ENCODE data around the gene EXOSC10.
"Not testable (repeated sequence)": the region's sequence is repeated elsewhere in the genome, so short reads cannot be mapped to it uniquely, and the experiment has no call there.

Gene EXOSC10

GRCh38 chr1:11109047-11109760 lies 9.5 kb upstream of the EXOSC10 start:
- FAIRE-seq (no peak), DNase-seq (ENCODE audit: low spot score) (no peak)

DNA sequence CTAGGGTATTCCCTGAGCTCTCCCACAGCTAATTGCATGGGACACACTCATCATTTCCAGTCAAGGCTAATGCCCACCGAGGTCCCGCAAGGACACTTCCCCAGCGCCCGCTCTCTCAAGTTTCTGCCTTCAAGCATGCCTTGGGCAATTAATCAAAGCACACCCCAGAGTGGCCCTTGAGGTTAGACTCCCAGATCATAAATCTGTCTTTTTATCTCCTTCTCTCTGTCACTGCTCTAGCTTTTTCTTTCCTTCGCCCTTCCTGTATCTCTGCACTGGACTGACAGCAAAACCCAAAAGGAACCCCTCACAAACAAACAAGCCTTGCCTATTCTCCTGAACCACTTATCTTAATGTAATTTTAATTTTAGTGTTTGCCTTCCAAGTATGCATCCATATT lies 7.9 kb upstream of the EXOSC10 start:
- no peak for DNase-seq (ENCODE audit: low spot score)
- no peak for FAIRE-seq

DNA sequence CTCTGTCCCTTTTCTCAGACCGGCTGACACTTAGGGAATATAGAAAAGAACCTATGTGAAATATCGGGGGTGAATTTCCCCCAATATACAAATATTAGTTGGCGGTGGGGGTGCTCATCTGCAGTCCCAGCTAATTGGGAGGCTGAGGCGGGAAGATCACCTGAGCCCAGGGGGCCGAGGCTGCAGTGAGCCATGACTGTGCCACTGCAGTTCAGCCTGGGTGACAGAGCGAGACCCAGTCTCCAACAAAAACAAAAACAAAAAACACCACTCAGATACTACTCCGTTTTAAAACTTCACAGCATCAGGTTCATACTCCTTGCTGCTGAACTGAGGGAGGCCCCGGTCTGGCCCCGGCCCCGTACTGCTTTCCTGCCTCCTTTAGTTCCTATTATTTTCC lies 5.9 kb upstream of the EXOSC10 start:
- no peak for DNase-seq (ENCODE audit: low spot score)
- no peak for FAIRE-seq

DNA sequence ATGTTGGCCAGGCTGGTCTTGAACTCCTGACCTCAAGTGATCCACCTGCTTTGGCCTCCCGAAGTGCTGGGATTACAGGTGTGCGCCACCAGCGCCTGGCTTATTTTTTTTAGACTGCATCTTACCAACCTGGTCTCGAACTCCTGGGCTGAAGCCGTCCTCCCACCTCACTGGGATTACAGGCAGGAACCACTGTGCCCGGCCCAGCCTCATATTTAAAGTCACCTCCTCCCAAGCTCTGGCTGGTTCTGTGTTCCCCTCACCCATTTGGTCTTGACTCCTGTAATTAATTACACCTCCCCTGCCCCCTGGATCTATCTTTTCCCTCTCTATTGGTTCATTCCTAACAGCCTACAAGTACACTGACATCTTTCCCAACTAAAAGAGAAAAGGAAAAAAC lies 1.7 kb upstream of the EXOSC10 start:
- no peak for DNase-seq (ENCODE audit: low spot score)
- FAIRE-seq, result no peak

GRCh38 chr1:11100806-11101205 lies 1.1 kb upstream of the EXOSC10 start:
- FAIRE-seq, result not testable (repeated sequence)

DNA sequence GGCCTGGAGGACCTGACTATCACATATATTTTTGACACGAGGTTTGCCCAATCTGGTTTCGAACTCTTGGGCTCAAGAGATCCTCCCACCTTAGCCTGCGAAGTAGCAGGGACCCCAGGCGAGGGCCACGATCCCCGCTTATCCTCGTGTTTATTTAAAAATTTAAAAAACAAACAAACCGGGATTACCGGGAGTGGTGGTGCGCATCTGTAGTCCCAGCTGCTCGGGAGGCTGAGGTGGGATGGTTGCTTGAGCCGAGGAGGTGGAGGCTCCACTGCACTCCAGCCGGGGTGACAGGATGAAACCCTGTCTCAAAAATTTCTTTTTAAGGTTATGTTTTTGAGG lies 452 bp upstream of the EXOSC10 start:
- DNase-seq (ENCODE audit: low spot score) (no peak), FAIRE-seq (no peak)

More at GRCh38 chr1:11100806-11101205, 1.1 kb upstream of the EXOSC10 start:
- not testable (repeated sequence) for DNase-seq (ENCODE audit: low spot score)

GRCh38 chr1:11098931-11099309 lies 749 bp downstream of the EXOSC10 start:
- DNase-seq (ENCODE audit: low spot score) (no peak), FAIRE-seq (no peak)

GRCh38 chr1:11083784-11084183 lies 15.9 kb downstream of the EXOSC10 start:
- FAIRE-seq; DNase-seq (ENCODE audit: low spot score): not testable (repeated sequence)

- FAIRE-seq, result no peak
- no peak for DNase-seq (ENCODE audit: low spot score)
Observed at GRCh38 chr1:11080931-11081330, 18.7 kb downstream of the EXOSC10 start.

DNA sequence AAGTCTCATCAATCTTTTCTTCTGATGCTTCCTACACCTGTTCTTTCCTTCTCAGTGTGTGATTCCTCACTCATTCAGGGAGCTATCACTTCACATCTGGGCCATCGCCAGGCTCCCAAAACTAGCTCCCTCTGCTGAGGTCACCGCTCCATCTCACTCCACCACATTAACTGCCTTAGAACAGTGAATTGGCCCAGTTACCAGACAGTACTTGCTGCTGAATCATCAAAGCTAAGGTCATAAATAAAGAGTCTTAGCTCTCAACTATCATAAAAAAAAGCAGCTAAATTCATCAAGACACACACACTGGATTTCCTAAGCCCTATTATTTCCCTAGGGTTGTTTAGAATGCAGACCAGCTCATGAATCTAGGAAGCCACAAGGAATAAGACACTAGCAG lies 21.0 kb downstream of the EXOSC10 start:
- FAIRE-seq (no peak), DNase-seq (ENCODE audit: low spot score) (no peak)

DNA sequence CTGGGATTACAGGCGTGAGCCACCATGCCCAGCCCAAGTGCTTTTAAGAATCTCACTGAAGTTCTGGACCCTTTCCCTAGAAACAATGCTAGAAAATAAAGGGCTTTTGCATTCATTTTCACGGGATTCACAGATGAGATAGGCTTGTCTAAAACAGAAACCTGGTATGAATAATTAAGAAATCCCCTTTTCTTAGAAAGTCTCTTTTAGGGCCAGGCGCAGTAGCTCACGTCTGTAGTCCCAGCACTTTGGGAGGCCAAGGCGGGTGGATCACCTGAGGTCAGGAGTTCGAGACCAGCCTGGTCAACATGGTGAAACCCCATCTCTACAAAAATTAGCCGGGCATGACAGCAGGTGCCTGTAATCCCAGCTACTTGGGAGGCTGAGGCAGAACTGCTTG lies 26.3 kb downstream of the EXOSC10 start:
- not testable (repeated sequence) for DNase-seq (ENCODE audit: low spot score); FAIRE-seq

DNA sequence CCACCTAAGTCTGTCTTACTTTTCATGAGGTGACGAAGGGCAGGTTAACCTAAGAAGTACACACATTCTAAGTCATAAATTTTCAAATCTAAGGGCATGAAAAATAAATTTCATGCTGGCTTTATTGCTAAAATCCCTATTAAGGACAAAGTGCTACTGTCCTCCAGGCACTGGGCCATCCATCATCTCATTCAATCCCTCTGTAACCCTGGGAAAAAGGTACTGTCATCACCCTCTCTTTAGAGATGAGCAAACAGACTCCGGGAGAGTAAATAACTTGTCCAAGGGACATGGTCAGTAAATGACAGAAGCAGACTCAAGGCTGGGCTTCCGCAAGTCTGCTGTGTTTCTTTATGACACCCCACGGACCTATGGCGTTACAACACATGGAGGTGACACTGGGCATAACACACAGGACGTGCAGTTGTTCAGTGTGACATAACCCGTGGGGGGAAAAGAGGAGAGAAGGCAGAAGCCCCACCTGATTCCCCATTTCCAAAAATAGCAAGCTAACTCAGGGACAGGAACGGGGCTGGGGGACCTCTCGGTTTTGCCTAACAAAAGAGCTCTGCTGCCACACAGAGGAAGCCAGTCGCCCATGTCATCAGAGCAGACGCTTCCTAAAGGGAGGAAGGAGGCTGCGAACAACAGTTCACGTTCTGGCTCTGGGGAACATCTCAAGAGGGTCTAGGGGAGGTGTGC lies 27.3 kb downstream of the EXOSC10 start:
- DNase-seq (ENCODE audit: low spot score) (no peak), FAIRE-seq (no peak)

DNA sequence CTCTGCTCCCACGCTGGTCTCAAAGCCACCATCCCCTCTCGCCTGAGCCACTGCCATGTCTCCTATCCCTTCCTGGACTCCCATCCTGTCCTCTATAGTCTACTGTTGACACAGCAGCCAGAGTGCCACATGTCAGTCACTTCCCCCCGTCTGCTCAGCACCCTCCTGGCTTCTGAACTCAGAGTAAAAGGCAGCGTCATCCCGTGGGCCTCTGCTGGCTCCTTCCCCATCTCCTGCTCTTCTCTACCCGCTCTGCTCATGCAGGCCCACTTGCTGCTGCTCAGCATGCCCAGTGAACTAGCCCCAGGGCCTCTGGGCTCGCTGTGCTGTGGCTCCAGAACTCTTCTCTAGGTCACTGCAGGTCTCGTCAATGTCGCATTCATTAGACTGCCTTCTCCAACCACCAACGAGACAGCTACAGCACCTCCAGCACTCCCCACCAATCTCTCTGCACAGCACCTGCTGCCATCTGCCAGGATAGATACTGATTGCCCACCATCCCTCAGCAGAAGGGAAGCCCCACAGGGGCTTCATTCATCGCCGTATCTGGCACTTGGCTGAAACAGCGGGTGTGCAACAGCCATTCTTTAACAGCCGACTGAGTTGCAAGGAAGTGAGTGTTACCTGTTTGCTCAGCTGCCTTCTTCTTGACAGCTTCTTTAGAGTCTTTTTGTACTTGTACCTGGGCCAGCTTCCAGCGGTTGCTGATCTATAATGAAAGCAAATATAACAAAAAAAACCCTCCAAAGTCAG lies 28.0 kb downstream of the EXOSC10 start:
- FAIRE-seq (no peak), DNase-seq (ENCODE audit: low spot score) (no peak)

- FAIRE-seq, result no peak
- DNase-seq (ENCODE audit: low spot score), result no peak
Observed at GRCh38 chr1:11070876-11071275, 28.8 kb downstream of the EXOSC10 start.

DNA sequence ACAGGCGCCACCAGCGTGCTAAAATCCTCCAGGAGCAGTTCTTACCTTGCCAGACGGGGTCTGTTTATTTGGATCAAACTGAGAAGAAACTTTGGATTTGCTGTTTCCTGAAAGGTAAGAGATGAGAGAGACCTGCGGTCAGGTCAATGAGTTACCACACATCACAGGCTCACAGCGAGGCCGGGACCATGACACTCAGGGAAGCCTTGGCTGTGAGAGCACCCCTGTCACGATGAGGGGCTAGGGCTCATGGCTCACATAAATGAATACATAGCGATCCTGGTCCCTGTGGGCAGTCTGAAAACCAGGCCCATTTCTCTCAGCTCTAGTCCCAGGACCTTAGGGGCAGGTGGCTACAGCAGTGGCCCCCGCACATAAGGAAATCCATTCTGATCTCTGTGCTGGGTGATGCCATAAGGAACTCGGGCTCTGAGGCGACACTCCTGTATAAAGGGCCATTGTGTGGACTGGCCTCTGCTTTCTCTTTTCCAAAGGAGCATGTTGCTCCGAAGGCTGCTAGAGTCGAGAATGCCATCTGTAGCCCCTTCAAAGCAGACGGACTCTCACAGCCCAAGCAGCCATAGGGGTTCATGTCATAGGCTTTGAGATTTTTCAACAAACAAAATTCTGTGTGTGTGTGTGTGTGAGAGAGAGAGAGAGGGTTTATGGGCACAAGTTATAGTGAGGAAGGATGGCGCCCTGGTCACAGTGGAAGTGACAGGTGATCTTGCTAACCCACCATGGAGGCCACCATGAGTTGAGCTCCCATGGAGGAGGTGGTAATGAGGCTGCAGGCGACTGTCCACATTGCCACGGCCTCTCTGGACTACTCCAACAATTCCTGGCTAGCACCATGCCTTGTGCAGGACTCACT lies 30.8 kb downstream of the EXOSC10 start:
- DNase-seq (ENCODE audit: low spot score) (no peak), FAIRE-seq (no peak)

- no peak for DNase-seq (ENCODE audit: low spot score)
- no peak for FAIRE-seq
Observed at GRCh38 chr1:11067716-11068599, 31.7 kb downstream of the EXOSC10 start.

DNA sequence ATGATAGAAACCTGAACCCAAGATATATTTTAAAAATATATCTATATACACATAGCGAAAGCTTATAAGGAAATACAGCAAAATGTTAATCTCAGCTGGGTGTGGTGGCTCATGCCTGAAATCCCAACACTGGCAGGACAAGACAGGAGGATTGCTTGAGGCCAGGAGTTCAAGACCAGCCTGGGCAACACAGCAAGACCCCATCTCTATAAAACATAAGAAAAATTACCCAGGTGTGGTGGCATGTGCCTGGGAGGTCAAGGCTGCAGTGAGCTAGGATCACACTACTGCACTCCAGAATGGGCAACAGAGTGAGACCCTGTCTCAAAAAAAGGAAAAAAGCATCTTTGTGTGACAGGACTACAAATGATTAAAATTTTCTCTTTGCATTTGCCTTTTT lies 33.9 kb downstream of the EXOSC10 start:
- DNase-seq (ENCODE audit: low spot score) (no peak), FAIRE-seq (no peak)

- no peak for FAIRE-seq
Observed at GRCh38 chr1:11064942-11065341, 34.7 kb downstream of the EXOSC10 start.

GRCh38 chr1:11063937-11064537 lies 35.6 kb downstream of the EXOSC10 start:
- not testable (repeated sequence) for FAIRE-seq; DNase-seq (ENCODE audit: low spot score)

More at GRCh38 chr1:11064942-11065341, 34.7 kb downstream of the EXOSC10 start:
- DNase-seq (ENCODE audit: low spot score), result no peak

GRCh38 chr1:11062965-11063401 lies 36.7 kb downstream of the EXOSC10 start:
- FAIRE-seq (no peak), DNase-seq (ENCODE audit: low spot score) (no peak)
